Non-pigmented ciliary epithelial cell (primary cell): ENCODE measurements around the gene IGFBP6.

Experiments used
- DNase-seq: peaks from one replicate; pipeline ENCODE4 v3.0.0-alpha.2; 2010; ENCODE audit warnings: low read depth

The IGFBP6 gene

GRCh38 chr12:53097564-53098353 lies at the start of gene IGFBP6:
Gene IGFBP6 (plus strand): TSS chr12:53097667. CDS start chr12:53097718, 51 bp downstream.
- no peak for DNase-seq

GRCh38 chr12:53048033-53048779 lies 49.3 kb upstream of the IGFBP6 start:
- no peak for DNase-seq

GRCh38 chr12:53048780-53049401 lies 48.6 kb upstream of the IGFBP6 start:
- DNase-seq, result no peak

GRCh38 chr12:53049571-53050318 lies 47.7 kb upstream of the IGFBP6 start, which contains the start of gene TNS2:
Gene TNS2 (plus strand): TSS chr12:53050065. CDS start chr12:53050186, 121 bp downstream.
- DNase-seq, result no peak

GRCh38 chr12:53050426-53051057 lies 46.9 kb upstream of the IGFBP6 start:
- DNase-seq, result no peak

- DNase-seq, result no peak
These were observed 46.2 kb upstream of the IGFBP6 start for GRCh38 chr12:53051058-53051880.

GRCh38 chr12:53051881-53052412 lies 45.5 kb upstream of the IGFBP6 start:
- no peak for DNase-seq

- no peak for DNase-seq
These were observed 44.8 kb upstream of the IGFBP6 start for GRCh38 chr12:53052419-53053217.

- DNase-seq, result no peak
These were observed 44.0 kb upstream of the IGFBP6 start for GRCh38 chr12:53053218-53054111.

- DNase-seq, result peak; percentile 63
These were observed 43.2 kb upstream of the IGFBP6 start for GRCh38 chr12:53054112-53054878.

- no peak for DNase-seq
These were observed 41.8 kb upstream of the IGFBP6 start for GRCh38 chr12:53055471-53056266.

GRCh38 chr12:53056296-53056695 lies 41.2 kb upstream of the IGFBP6 start:
- no peak for DNase-seq

- no peak for DNase-seq
These were observed 40.6 kb upstream of the IGFBP6 start for GRCh38 chr12:53056901-53057300.

GRCh38 chr12:53057816-53058500 lies 39.5 kb upstream of the IGFBP6 start:
- DNase-seq, result no peak

- DNase-seq, result no peak
These were observed 38.6 kb upstream of the IGFBP6 start for GRCh38 chr12:53058674-53059433.
